ENCODE data around the gene SCN11A.

- TF ChIP-seq CTCF (conservative IDR thresholded peaks at IDR 0.05) (no peak), ZFX (IDR thresholded peaks at IDR 0.05) (no peak)
These were observed 2.0 kb upstream of the SCN11A start for GRCh38 chr3:39053696-39054095.

Data from C4-2B (cell line).